Neural cell (in vitro differentiated cells): Measurements from ENCODE around the gene OR2AT4. TPM values are rescaled to one million over a fixed set of nuclear protein-coding genes. Genes with fewer than 3 reads are reported as not detected.

Experiments
- H2AFZ ChIP-seq: fragments of 200-600, 300-800 bp; sonication (generic), shearing (Covaris generic); 2 replicates; pipeline ENCODE4 v1.6.0; 2014; ENCODE audit warnings: low read depth, mild to moderate bottlenecking, antibody characterized with exemption, low read length, moderate library complexity
- H3F3A ChIP-seq: fragments of 200-600 bp; shearing (Covaris generic); 2 replicates; pipeline ENCODE4 v1.6.1; 2016; ENCODE audit warnings: mild to moderate bottlenecking, moderate library complexity, mixed read lengths, antibody characterized with exemption, low read length; ENCODE audit not compliant: insufficient read depth, poor library complexity, severe bottlenecking
- H3K27ac ChIP-seq: fragments of 200-600, 300-800 bp; sonication (generic), shearing (Covaris generic); 2 replicates; pipeline ENCODE4 v1.5.1; 2014; ENCODE audit warnings: mild to moderate bottlenecking, low read length, moderate library complexity
- H3K27me3 ChIP-seq: fragments of 300-800, 200-600 bp; sonication (generic), shearing (Covaris generic); 2 replicates; pipeline ENCODE4 v1.6.0; 2014; ENCODE audit warnings: mild to moderate bottlenecking, low read depth, low read length, moderate library complexity; ENCODE audit not compliant: insufficient read depth
- H3K36me3 ChIP-seq: fragments of 300-800, 200-600 bp; sonication (generic), shearing (Covaris generic); 2 replicates; pipeline ENCODE4 v1.5.1; 2014; ENCODE audit warnings: mild to moderate bottlenecking, antibody characterized with exemption, low read length, moderate library complexity; ENCODE audit not compliant: insufficient read depth
- H3K4me2 ChIP-seq: fragments of 300-800, 200-600 bp; sonication (generic), shearing (Covaris generic); 2 replicates; pipeline ENCODE4 v1.6.0; 2014; ENCODE audit warnings: mild to moderate bottlenecking, low read length
- H3K4me3 ChIP-seq: fragments of 300-800, 200-600 bp; sonication (generic), shearing (Covaris generic); 2 replicates; pipeline ENCODE4 v1.5.1; 2014; ENCODE audit warnings: mild to moderate bottlenecking, low read length, moderate library complexity
- H3K79me2 ChIP-seq: fragments of 200-600 bp; shearing (Covaris generic); replicated peaks from 2 replicates; pipeline ENCODE4 v1.6.0; 2014; ENCODE audit warnings: mild to moderate bottlenecking, low read length, moderate library complexity; ENCODE audit not compliant: insufficient read depth
- H3K9ac ChIP-seq: fragments of 300-800, 200-600 bp; sonication (generic), shearing (Covaris generic); 2 replicates; pipeline ENCODE4 v1.6.1; 2016; ENCODE audit warnings: mild to moderate bottlenecking, low read length, mixed read lengths
- H3K9me2 ChIP-seq: fragments of 200-600 bp; shearing (Covaris generic); 2 replicates; pipeline ENCODE4 v1.6.1; 2016; ENCODE audit warnings: mild to moderate bottlenecking, low read length, mixed read lengths; ENCODE audit not compliant: insufficient read depth
- H3K9me3 ChIP-seq: fragments of 200-600, 300-800 bp; sonication (generic), shearing (Covaris generic); 2 replicates; pipeline ENCODE4 v1.6.1; 2016; ENCODE audit warnings: mild to moderate bottlenecking, mixed run types, low read length, moderate library complexity, mixed read lengths
- H4K20me1 ChIP-seq: fragments of 200-600 bp; shearing (Covaris generic); 2 replicates; pipeline ENCODE4 v1.6.1; 2016; ENCODE audit warnings: mild to moderate bottlenecking, mixed run types; ENCODE audit not compliant: insufficient read depth
- EP300 ChIP-seq: fragments of 450-650 bp; conservative IDR thresholded peaks from 2 replicates; pipeline ENCODE4 v1.6.1; 2014; ENCODE audit warnings: antibody characterized with exemption, mild to moderate bottlenecking, moderate library complexity; ENCODE audit not compliant: poor library complexity, severe bottlenecking
- EZH2 ChIP-seq: fragments of 200-600, 300-800 bp; shearing (Covaris generic), sonication (generic); IDR thresholded peaks from 2 replicates; pipeline ENCODE4 v1.6.1; 2014; ENCODE audit warnings: antibody characterized with exemption, low read length, borderline replicate concordance, mild to moderate bottlenecking; ENCODE audit not compliant: insufficient read depth, poor library complexity, severe bottlenecking
- MXI1 ChIP-seq: fragments of 450-650 bp; conservative IDR thresholded peaks from 2 replicates; pipeline ENCODE4 v1.6.1; 2014; ENCODE audit warnings: antibody characterized with exemption, mild to moderate bottlenecking; ENCODE audit not compliant: poor library complexity, severe bottlenecking
- POLR2AphosphoS5 ChIP-seq: IDR thresholded peaks from 2 replicates; pipeline ENCODE4 v1.6.1; 2012
- RAD21 ChIP-seq: fragments of 450-650 bp; conservative IDR thresholded peaks from 2 replicates; pipeline ENCODE4 v1.6.1; 2014; ENCODE audit warnings: antibody characterized with exemption, mild to moderate bottlenecking, moderate library complexity
- SMC3 ChIP-seq: fragments of 450-650 bp; conservative IDR thresholded peaks from 2 replicates; pipeline ENCODE4 v1.6.1; 2014; ENCODE audit warnings: antibody characterized with exemption, mild to moderate bottlenecking, moderate library complexity; ENCODE audit not compliant: poor library complexity
- TAF1 ChIP-seq: IDR thresholded peaks from 2 replicates; pipeline ENCODE4 v1.6.1; 2012; ENCODE audit warnings: low read depth
- polyA plus RNA-seq: library from polyadenylated mRNA; depleted of rRNA; stranded (reverse); fragments of >200 nt; gene quantifications from 2 replicates; pipeline ENCODE4 v1.2.3, GENCODE V29; 2014
- TF ChIP-seq, protein P1 (sequence below): fragments of 450-650 bp; IDR thresholded peaks from 2 replicates; pipeline ENCODE4 v1.5.1; 2014; ENCODE audit warnings: antibody characterized with exemption, mild to moderate bottlenecking, moderate library complexity; ENCODE audit not compliant: poor library complexity, severe bottlenecking
- TF ChIP-seq, protein P2 (sequence below): IDR thresholded peaks from 2 replicates; pipeline ENCODE4 v1.6.1; 2012; ENCODE audit warnings: borderline replicate concordance

The OR2AT4 gene
- polyA plus RNA-seq, 1 donor from 2014 or later = not detected

DNA sequence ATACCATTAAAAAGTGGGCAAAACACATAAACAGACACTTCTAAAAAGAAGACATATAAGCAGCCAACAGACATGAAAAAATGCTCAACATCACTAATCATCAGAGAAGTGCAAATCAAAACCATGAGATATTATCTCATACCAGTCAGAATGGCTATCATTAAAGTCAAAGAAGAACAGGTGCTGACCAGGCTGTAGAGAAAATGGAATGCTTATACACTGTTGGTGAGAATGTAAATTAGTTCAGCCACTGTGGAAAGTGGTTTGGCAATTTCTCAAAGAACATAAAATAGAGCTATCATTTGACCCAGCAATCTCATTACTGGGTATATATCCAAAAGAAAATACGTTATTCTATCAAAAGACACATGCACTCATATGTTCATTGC, 13.5 kb downstream of the OR2AT4 start:
- TF ChIP-seq SMC3 (no peak), EZH2 (no peak), POLR2AphosphoS5 (no peak), MXI1 (no peak)
- TF ChIP-seq, protein P1, sequence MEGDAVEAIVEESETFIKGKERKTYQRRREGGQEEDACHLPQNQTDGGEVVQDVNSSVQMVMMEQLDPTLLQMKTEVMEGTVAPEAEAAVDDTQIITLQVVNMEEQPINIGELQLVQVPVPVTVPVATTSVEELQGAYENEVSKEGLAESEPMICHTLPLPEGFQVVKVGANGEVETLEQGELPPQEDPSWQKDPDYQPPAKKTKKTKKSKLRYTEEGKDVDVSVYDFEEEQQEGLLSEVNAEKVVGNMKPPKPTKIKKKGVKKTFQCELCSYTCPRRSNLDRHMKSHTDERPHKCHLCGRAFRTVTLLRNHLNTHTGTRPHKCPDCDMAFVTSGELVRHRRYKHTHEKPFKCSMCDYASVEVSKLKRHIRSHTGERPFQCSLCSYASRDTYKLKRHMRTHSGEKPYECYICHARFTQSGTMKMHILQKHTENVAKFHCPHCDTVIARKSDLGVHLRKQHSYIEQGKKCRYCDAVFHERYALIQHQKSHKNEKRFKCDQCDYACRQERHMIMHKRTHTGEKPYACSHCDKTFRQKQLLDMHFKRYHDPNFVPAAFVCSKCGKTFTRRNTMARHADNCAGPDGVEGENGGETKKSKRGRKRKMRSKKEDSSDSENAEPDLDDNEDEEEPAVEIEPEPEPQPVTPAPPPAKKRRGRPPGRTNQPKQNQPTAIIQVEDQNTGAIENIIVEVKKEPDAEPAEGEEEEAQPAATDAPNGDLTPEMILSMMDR = no peak
- no peaks in the 10 kb centered on the region for H3K9me3 ChIP-seq
- no peak overlapping the region for H3K4me2 ChIP-seq
- no peaks in the 10 kb centered on the region for H4K20me1 ChIP-seq
- no peaks in the 10 kb centered on the region for H3K36me3 ChIP-seq
- H2AFZ ChIP-seq = no peak overlapping the region
- no peak overlapping the region for H3K4me3 ChIP-seq
- no peaks in the 10 kb centered on the region for H3K79me2 ChIP-seq
- no peaks in the 10 kb centered on the region for H3F3A ChIP-seq
- no peak overlapping the region for H3K9ac ChIP-seq
- H3K27me3 ChIP-seq = no peaks in the 10 kb centered on the region
- no peaks in the 10 kb centered on the region for H3K9me2 ChIP-seq
- no peak overlapping the region for H3K27ac ChIP-seq

DNA sequence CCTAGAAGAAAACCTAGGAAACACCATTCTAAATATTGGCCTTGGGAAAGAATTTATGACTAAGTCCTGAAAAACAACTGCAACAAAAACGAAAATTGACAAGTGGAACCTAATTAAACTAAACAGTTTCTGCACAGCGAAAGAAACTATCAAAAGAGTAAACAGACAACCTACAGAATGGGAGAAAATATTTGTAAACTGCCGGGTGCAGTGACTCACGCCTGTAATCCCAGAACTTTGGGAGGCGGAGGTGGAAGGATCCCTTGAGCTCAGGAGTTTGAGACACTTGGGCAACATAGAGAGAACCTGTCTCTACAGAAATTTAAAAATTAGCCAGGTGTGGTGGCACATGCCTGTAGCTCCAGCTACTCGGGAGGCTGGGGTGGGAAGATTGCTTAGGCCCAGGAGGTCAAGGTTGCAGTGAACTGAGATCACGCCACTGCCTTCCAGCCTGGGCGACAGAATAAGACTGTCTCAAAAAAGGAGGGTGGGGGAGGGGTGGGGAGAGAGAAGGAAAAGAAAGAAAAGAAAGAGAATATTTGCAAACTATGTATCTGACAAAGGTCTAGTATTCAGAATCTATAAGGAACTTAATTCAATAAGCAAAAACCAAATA, 14.0 kb downstream of the OR2AT4 start:
- H3K27ac ChIP-seq = no peak overlapping the region
- no peaks in the 10 kb centered on the region for H3K9me3 ChIP-seq
- H3K36me3 ChIP-seq = no peaks in the 10 kb centered on the region
- no peak overlapping the region for H3K4me3 ChIP-seq
- no peak overlapping the region for H2AFZ ChIP-seq
- H3K79me2 ChIP-seq = no peaks in the 10 kb centered on the region
- H3K4me2 ChIP-seq = no peak overlapping the region
- H3F3A ChIP-seq = no peaks in the 10 kb centered on the region
- TF ChIP-seq POLR2AphosphoS5 (no peak), SMC3 (no peak), EZH2 (no peak), RAD21 (no peak), EP300 (no peak), MXI1 (no peak), TAF1 (no peak)
- TF ChIP-seq, protein P1 = no peak
- TF ChIP-seq, protein P2, sequence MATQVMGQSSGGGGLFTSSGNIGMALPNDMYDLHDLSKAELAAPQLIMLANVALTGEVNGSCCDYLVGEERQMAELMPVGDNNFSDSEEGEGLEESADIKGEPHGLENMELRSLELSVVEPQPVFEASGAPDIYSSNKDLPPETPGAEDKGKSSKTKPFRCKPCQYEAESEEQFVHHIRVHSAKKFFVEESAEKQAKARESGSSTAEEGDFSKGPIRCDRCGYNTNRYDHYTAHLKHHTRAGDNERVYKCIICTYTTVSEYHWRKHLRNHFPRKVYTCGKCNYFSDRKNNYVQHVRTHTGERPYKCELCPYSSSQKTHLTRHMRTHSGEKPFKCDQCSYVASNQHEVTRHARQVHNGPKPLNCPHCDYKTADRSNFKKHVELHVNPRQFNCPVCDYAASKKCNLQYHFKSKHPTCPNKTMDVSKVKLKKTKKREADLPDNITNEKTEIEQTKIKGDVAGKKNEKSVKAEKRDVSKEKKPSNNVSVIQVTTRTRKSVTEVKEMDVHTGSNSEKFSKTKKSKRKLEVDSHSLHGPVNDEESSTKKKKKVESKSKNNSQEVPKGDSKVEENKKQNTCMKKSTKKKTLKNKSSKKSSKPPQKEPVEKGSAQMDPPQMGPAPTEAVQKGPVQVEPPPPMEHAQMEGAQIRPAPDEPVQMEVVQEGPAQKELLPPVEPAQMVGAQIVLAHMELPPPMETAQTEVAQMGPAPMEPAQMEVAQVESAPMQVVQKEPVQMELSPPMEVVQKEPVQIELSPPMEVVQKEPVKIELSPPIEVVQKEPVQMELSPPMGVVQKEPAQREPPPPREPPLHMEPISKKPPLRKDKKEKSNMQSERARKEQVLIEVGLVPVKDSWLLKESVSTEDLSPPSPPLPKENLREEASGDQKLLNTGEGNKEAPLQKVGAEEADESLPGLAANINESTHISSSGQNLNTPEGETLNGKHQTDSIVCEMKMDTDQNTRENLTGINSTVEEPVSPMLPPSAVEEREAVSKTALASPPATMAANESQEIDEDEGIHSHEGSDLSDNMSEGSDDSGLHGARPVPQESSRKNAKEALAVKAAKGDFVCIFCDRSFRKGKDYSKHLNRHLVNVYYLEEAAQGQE = no peak
- H3K9me2 ChIP-seq = no peaks in the 10 kb centered on the region
- no peaks in the 10 kb centered on the region for H3K27me3 ChIP-seq
- H4K20me1 ChIP-seq = no peaks in the 10 kb centered on the region
- H3K9ac ChIP-seq = no peak overlapping the region
